Neural progenitor cell (in vitro differentiated cells): ENCODE data around the gene PTGDR2. TPM values are rescaled to one million over a fixed set of nuclear protein-coding genes. Genes with fewer than 3 reads are reported as not detected.

ENCODE experiments used
- DNase-seq: peaks from one replicate; pipeline ENCODE4 v3.0.0-alpha.2; 2016; ENCODE audit warnings: low spot score
- H2AFZ ChIP-seq: fragments of 200-600 bp; sonication (generic); replicated peaks from 2 replicates; pipeline ENCODE4 v1.6.1; 2016; ENCODE audit warnings: antibody characterized with exemption
- H3F3A ChIP-seq: fragments of 200-600 bp; sonication (generic); 2 replicates; pipeline ENCODE4 v1.6.1; 2016; ENCODE audit warnings: antibody characterized with exemption, low read depth
- H3K27ac ChIP-seq: fragments of 200-600 bp; sonication (generic); 2 replicates; pipeline ENCODE4 v1.5.1; 2016; ENCODE audit warnings: mild to moderate bottlenecking
- H3K27me3 ChIP-seq: fragments of 200-600 bp; sonication (generic); 2 replicates; pipeline ENCODE4 v1.6.1; 2016; ENCODE audit warnings: mild to moderate bottlenecking, moderate library complexity
- H3K36me3 ChIP-seq: fragments of 200-600 bp; sonication (generic); 2 replicates; pipeline ENCODE4 v1.5.1; 2016
- H3K4me1 ChIP-seq: fragments of 200-600 bp; sonication (generic); 2 replicates; pipeline ENCODE4 v1.6.1; 2016; ENCODE audit warnings: mixed run types
- H3K4me2 ChIP-seq: fragments of 200-600 bp; sonication (generic); 2 replicates; pipeline ENCODE4 v1.6.1; 2016
- H3K4me3 ChIP-seq: fragments of 200-600 bp; sonication (generic); 2 replicates; pipeline ENCODE4 v1.5.1; 2016
- H3K79me2 ChIP-seq: fragments of 200-600 bp; sonication (generic); 2 replicates; pipeline ENCODE4 v1.6.1; 2016; ENCODE audit warnings: low read depth
- H3K9ac ChIP-seq: fragments of 200-600 bp; sonication (generic); 2 replicates; pipeline ENCODE4 v1.6.1; 2016
- H3K9me3 ChIP-seq: fragments of 200-600 bp; sonication (generic); 2 replicates; pipeline ENCODE4 v1.5.1; 2016; ENCODE audit warnings: low read depth
- H4K20me1 ChIP-seq: fragments of 200-600 bp; sonication (generic); 2 replicates; pipeline ENCODE4 v1.6.1; 2016; ENCODE audit warnings: low read depth
- H3K27ac Mint-ChIP-seq: 3 replicates; pipeline ENCODE4 v1.8.0; 2021; ENCODE audit warnings: mixed read lengths
- H3K27me3 Mint-ChIP-seq: 2 replicates; pipeline ENCODE4 v1.8.0; 2022; ENCODE audit warnings: low read depth, mild to moderate bottlenecking, inconsistent platforms, moderate library complexity, mixed read lengths; ENCODE audit not compliant: insufficient read depth
- H3K36me3 Mint-ChIP-seq: 3 replicates; pipeline ENCODE4 v1.8.0; 2021; ENCODE audit warnings: mixed read lengths
- H3K4me1 Mint-ChIP-seq: 3 replicates; pipeline ENCODE4 v1.8.0; 2021; ENCODE audit warnings: mixed read lengths
- H3K4me3 Mint-ChIP-seq: 3 replicates; pipeline ENCODE4 v1.8.0; 2021; ENCODE audit warnings: mild to moderate bottlenecking, moderate library complexity, mixed read lengths
- H3K9me3 Mint-ChIP-seq: 3 replicates; pipeline ENCODE4 v1.8.0; 2020; ENCODE audit warnings: mixed read lengths
- EZH2 ChIP-seq: fragments of 200-600 bp; sonication (generic); IDR thresholded peaks from 2 replicates; pipeline ENCODE4 v1.6.1; 2017; ENCODE audit warnings: antibody characterized with exemption, mild to moderate bottlenecking, moderate library complexity
- EZH2phosphoT487 ChIP-seq: fragments of 200-600 bp; sonication (generic); IDR thresholded peaks from 2 replicates; pipeline ENCODE4 v1.6.1; 2017; ENCODE audit warnings: antibody characterized with exemption
- total RNA-seq: library from RNA; depleted of rRNA; stranded (reverse); fragments of >200 nt; gene quantifications from 2 replicates; pipeline ENCODE4 v1.2.3, GENCODE V29; 2015; ENCODE audit warnings: low replicate concordance
- TF ChIP-seq, protein P1 (sequence below): fragments of 200-600 bp; sonication (generic); IDR thresholded peaks from 2 replicates; pipeline ENCODE4 v1.5.1; 2017; ENCODE audit warnings: antibody characterized with exemption, mild to moderate bottlenecking

Gene PTGDR2
- total RNA-seq, 1 donor from 2014 or later = not detected

DNA sequence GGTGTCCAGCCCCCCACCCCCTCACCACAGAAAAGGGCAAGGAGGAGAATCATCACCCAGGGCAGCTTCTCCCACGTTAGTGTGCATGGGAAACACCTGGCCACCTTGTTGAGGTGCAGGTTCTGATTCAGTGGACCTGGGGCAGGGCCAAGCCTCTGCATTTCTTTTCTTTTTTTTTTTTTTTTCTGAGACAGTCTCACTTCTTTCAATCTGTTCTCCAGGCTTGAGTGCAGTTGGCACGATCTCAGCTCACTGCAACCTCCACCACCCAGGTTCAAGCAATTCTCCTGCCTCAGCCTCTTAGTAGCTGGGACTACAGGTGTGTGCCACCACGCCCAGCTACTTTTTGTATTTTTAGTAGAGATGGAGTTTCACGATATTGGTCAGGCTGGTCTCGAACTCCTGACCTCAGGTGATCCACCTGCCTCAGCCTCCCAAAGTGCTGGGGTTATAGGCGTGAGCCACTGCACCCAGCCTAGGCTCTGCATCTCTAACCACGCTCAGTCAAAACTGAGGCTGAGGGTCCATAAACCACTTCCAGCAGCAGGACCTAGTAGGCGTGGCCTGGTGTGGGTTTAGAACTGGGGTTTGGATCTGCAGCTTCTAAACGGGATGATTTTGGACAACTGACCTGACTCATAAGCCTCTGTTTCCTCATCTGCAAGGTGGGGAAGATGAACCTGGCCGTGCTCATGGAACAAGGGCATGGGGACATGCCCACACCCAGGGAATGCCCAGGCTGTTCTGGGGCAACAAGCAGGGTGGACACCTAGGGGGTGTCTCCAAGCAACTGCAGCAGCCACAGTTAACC is 12.3 kb upstream of the PTGDR2 start:
- no peak for DNase-seq
- Mint-ChIP-seq H3K4me3 (no peak overlapping the region), H3K4me1 (peaks cover 6% of the 10 kb centered on the region), H3K27me3 (no peaks in the 10 kb centered on the region), H3K9me3 (no peaks in the 10 kb centered on the region), H3K36me3 (no peaks in the 10 kb centered on the region), H3K27ac (no peak overlapping the region)
- no peak for TF ChIP-seq EZH2phosphoT487
- TF ChIP-seq, protein P1, sequence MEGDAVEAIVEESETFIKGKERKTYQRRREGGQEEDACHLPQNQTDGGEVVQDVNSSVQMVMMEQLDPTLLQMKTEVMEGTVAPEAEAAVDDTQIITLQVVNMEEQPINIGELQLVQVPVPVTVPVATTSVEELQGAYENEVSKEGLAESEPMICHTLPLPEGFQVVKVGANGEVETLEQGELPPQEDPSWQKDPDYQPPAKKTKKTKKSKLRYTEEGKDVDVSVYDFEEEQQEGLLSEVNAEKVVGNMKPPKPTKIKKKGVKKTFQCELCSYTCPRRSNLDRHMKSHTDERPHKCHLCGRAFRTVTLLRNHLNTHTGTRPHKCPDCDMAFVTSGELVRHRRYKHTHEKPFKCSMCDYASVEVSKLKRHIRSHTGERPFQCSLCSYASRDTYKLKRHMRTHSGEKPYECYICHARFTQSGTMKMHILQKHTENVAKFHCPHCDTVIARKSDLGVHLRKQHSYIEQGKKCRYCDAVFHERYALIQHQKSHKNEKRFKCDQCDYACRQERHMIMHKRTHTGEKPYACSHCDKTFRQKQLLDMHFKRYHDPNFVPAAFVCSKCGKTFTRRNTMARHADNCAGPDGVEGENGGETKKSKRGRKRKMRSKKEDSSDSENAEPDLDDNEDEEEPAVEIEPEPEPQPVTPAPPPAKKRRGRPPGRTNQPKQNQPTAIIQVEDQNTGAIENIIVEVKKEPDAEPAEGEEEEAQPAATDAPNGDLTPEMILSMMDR = no peak
- TF ChIP-seq EZH2 = no peak
- no peaks in the 10 kb centered on the region for H3F3A ChIP-seq
- H4K20me1 ChIP-seq = no peaks in the 10 kb centered on the region
- H3K79me2 ChIP-seq = no peaks in the 10 kb centered on the region
- no peak overlapping the region for H3K4me3 ChIP-seq
- H3K9me3 ChIP-seq = no peaks in the 10 kb centered on the region
- no peak overlapping the region for H3K9ac ChIP-seq
- no peaks in the 10 kb centered on the region for H3K36me3 ChIP-seq
- H2AFZ ChIP-seq = no peak overlapping the region
- no peaks in the 10 kb centered on the region for H3K4me1 ChIP-seq
- no peak overlapping the region for H3K27ac ChIP-seq
- no peak overlapping the region for H3K4me2 ChIP-seq
- no peaks in the 10 kb centered on the region for H3K27me3 ChIP-seq

DNA sequence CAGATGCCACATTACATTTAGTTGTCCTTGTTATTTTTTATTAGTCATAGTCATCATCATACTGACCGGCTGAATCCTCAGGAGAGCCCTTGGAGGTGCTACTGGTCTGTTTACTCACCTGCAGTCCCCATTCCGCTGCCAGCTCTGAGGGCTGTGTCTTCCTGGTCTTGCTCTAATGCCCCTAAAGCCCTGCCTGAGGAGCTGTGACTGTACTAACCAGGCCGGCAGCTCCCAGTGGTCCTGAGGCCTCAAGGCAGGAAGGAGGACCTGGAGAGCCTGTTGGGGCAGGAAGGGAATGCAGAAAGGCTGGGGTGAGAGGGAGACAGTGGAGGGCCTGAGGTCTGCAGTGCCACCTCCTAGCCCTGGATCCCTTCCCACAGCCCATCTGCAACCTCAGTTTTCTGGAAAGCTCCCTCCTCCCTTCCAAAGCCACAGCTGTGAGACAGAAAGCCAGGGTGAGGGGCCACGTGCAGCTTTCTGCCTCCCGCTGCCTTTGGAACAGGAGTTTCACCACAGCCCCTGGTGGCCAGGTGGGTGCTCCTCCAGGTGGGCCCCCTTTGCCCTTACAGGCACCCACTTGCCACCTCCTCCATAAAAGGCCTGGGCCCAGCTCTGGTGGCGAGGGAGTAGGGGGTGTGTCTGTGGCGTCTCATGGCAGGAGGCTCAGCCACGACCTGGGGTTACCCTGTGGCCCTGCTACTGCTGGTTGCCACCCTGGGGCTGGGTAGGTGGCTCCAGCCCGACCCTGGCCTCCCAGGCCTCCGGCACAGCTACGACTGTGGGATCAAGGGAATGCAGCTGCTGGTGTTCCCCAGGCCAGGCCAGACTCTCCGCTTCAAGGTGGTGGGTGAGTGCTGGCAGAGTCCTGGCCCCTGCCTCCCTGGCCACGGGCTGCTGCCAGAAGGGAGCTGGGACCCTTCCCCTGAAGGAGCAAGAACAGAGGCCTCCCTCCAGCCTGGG is 11.4 kb upstream of the PTGDR2 start, which contains the start of gene ZP1:
Gene ZP1 (plus strand): TSS at position 632 of the 960 bp plus-strand sequence. CDS start 20 bp downstream, at position 652.
- H3K4me3 Mint-ChIP-seq = no peak within 1 kb of the TSS
- H3F3A ChIP-seq = no peaks in the 10 kb centered on the region
- H3K36me3 Mint-ChIP-seq = no peaks in the 10 kb centered on the region
- DNase-seq = no peak
- H3K9ac ChIP-seq = no peak within 1 kb of the TSS
- H3K9me3 ChIP-seq = no peaks in the 10 kb centered on the region
- H3K27me3 ChIP-seq = no peaks in the 10 kb centered on the region
- no peaks in the 10 kb centered on the region for H3K79me2 ChIP-seq
- H3K9me3 Mint-ChIP-seq = no peaks in the 10 kb centered on the region
- no peaks in the 10 kb centered on the region for H3K4me1 ChIP-seq
- H2AFZ ChIP-seq = no peak within 1 kb of the TSS
- H3K27me3 Mint-ChIP-seq = no peaks in the 10 kb centered on the region
- H4K20me1 ChIP-seq = no peaks in the 10 kb centered on the region
- no peak within 1 kb of the TSS for H3K4me3 ChIP-seq
- H3K36me3 ChIP-seq = no peaks in the 10 kb centered on the region
- no peak within 1 kb of the TSS for H3K4me2 ChIP-seq
- peaks cover 3% of the 10 kb centered on the region for H3K4me1 Mint-ChIP-seq
- no peak for TF ChIP-seq EZH2
- TF ChIP-seq, protein P1 = no peak
- no peak for TF ChIP-seq EZH2phosphoT487
- H3K27ac ChIP-seq = no peak within 1 kb of the TSS
- no peak within 1 kb of the TSS for H3K27ac Mint-ChIP-seq

DNA sequence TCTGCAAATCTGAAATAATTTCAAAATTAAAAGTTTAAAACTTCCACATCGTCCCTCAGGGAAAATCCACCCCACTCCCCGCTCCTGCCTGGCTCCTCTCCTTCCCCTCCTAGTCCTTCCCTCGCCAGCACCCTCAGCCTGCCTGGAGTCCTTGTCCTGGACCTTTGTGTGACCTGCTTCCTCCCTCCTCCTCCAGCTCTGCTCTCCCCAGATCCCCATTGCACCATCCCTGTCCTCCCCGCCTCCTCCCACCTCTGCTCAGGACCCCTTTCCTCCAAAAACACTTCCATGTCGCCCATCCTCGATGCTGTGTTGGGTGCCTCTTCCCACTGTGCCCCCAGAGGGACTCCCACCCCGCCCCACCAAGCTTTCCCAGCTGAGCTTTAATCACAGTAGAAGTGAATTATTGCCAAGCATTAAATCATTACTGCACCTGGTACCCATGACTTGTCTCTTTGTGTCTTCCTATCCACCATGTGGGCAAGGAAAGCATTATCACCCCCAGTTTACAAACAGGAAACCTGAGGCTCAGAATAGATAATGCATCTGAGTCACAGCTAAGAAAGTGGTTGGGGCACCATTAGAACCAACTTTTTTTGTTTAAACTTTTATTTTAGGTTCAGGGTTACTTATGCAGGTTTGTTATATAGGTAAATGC is 9.2 kb upstream of the PTGDR2 start:
- TF ChIP-seq, protein P1 = no peak
- TF ChIP-seq EZH2phosphoT487 = no peak
- no peak for TF ChIP-seq EZH2
- no peaks in the 10 kb centered on the region for H3K9me3 Mint-ChIP-seq

More for the DNA sequence above, 9.2 kb upstream of the PTGDR2 start:
- Histone ChIP-seq H3K4me3 (no peak overlapping the region), H3K36me3 (no peaks in the 10 kb centered on the region), H3K27me3 (no peaks in the 10 kb centered on the region), H3K4me2 (no peak overlapping the region), H2AFZ (no peak overlapping the region), H3K4me1 (no peaks in the 10 kb centered on the region), H3K27ac (no peak overlapping the region), H3K9me3 (no peaks in the 10 kb centered on the region), H4K20me1 (no peaks in the 10 kb centered on the region), H3K9ac (no peak overlapping the region), H3F3A (no peaks in the 10 kb centered on the region), H3K79me2 (no peaks in the 10 kb centered on the region)
- no peak for DNase-seq
- no peaks in the 10 kb centered on the region for H3K27me3 Mint-ChIP-seq
- no peaks in the 10 kb centered on the region for H3K4me1 Mint-ChIP-seq
- no peaks in the 10 kb centered on the region for H3K36me3 Mint-ChIP-seq
- no peak overlapping the region for H3K27ac Mint-ChIP-seq
- H3K4me3 Mint-ChIP-seq = no peak overlapping the region
